Measurements from ENCODE around the gene B4GALNT4. TPM values are rescaled to one million over a fixed set of nuclear protein-coding genes. Genes with fewer than 3 reads are reported as not detected.

The B4GALNT4 gene
- total and polyA plus RNA-seq, 2 donors (not counting 1 experiment from before 2014, with no cell fraction given), result 1.5 to 3.8 TPM

DNA sequence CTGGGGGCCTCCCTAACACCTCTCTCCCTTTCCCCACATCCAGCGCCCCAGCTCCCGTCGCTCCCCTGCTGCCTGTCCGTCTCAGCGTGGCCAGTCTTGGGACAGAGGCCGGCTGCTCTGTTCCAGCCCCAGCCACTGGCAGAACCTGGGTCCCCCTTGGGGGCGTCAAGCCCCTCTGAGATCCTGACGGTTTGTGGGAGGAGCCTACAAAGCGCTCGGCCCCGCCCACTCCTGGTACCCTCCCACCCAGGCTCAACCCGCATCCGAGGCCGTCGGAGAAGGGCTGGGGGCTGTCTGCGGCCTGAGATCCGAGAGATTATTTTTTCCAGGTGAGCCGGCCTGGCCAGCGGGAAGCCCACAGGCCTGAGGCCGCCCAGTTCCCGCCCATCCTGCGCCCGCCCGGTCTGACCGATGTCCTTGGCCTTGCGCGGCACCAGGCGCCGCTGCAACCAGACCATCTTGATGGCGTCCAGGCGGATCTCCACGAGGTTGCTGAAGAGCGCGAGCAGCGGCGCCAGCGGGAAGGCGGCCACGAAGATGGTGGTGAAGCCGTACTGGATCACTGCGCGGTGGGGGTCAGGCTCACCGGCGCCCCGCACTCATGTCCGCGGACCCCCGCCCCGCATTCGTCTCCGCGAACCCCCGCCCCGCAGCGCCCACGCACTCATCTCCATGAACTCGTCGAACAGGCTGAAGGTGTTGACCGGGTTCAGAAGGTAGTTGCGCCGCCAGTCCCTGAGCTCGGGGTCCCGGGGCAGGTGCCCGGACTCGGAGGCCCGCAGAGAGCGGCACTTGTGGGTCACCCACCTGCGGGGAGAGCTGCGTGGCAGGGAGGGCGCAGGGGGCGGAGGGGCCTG is 51.0 kb downstream of the B4GALNT4 start:
- no peak for TF ChIP-seq EZH2 (IDR thresholded peaks at IDR 0.05; ENCODE audit: low read length, missing control alignments)
- TF ChIP-seq, protein P1, sequence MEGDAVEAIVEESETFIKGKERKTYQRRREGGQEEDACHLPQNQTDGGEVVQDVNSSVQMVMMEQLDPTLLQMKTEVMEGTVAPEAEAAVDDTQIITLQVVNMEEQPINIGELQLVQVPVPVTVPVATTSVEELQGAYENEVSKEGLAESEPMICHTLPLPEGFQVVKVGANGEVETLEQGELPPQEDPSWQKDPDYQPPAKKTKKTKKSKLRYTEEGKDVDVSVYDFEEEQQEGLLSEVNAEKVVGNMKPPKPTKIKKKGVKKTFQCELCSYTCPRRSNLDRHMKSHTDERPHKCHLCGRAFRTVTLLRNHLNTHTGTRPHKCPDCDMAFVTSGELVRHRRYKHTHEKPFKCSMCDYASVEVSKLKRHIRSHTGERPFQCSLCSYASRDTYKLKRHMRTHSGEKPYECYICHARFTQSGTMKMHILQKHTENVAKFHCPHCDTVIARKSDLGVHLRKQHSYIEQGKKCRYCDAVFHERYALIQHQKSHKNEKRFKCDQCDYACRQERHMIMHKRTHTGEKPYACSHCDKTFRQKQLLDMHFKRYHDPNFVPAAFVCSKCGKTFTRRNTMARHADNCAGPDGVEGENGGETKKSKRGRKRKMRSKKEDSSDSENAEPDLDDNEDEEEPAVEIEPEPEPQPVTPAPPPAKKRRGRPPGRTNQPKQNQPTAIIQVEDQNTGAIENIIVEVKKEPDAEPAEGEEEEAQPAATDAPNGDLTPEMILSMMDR (conservative IDR thresholded peaks at IDR 0.05 in 1 of 2, IDR thresholded peaks at IDR 0.05 in 1 of 2; ENCODE audit: low read depth in 1 of 2, low read length in 2 of 2), result no peak
- Histone ChIP-seq H3K9ac (ENCODE audit: insufficient read depth, low read length) (no peak overlapping the region), H3K4me1 (ENCODE audit: control insufficient read depth, extremely low read depth, insufficient read depth, low read length) (peaks cover 3% of the 10 kb centered on the region), H3K27ac (ENCODE audit: insufficient read depth, low read length) (no peak overlapping the region), H3K79me2 (ENCODE audit: control insufficient read depth, insufficient read depth, low read length) (no peaks in the 10 kb centered on the region), H3K36me3 (ENCODE audit: control insufficient read depth, insufficient read depth, low read length) (no peaks in the 10 kb centered on the region), H3K27me3 (ENCODE audit: control insufficient read depth, insufficient read depth, low read length) (peaks cover 5% of the 10 kb centered on the region), H3K4me3 (replicated peaks in 1 of 4; ENCODE audit: control extremely low read depth in 1 of 4, insufficient read depth in 1 of 4, low read depth in 3 of 4, low read length in 4 of 4) (no peak overlapping the region), H3K4me2 (ENCODE audit: extremely low read depth, insufficient read depth, low read length) (no peak overlapping the region), H4K20me1 (ENCODE audit: control insufficient read depth, extremely low read depth, insufficient read depth, low read length) (no peaks in the 10 kb centered on the region), H3K9me3 (ENCODE audit: control insufficient read depth, insufficient read depth, low read depth, low read length) (no peaks in the 10 kb centered on the region), H2AFZ (ENCODE audit: low read length) (no peak overlapping the region)
- DNase-seq (ENCODE audit: low read depth in 2 of 2), result no peak

DNA sequence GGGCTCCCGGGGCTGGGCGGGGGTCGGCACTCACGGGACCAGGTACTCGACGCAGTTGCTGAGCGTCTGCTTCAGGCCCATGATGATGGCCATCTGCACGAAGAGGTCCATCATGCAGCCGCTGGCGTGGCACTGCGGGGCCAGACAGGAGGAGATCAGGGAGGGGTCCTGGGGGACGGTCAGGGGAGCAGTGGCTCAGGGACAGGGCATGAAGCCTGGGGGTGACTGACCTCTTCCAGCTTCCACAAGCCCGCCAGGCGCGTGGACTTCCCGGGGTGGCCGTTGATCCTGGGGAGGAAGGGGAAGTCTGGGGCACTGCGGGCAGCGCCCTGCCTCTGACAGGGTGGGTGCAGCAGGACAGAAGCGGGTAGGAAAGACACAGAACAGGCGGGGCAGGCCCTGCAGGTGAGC is 51.6 kb downstream of the B4GALNT4 start:
- Histone ChIP-seq H3K4me1 (ENCODE audit: control insufficient read depth, extremely low read depth, insufficient read depth, low read length) (no peaks in the 10 kb centered on the region), H3K36me3 (ENCODE audit: control insufficient read depth, insufficient read depth, low read length) (no peaks in the 10 kb centered on the region), H3K27me3 (ENCODE audit: control insufficient read depth, insufficient read depth, low read length) (peaks cover 5% of the 10 kb centered on the region), H2AFZ (ENCODE audit: low read length) (no peak overlapping the region), H3K9ac (ENCODE audit: insufficient read depth, low read length) (no peak overlapping the region), H4K20me1 (ENCODE audit: control insufficient read depth, extremely low read depth, insufficient read depth, low read length) (no peaks in the 10 kb centered on the region), H3K79me2 (ENCODE audit: control insufficient read depth, insufficient read depth, low read length) (no peaks in the 10 kb centered on the region), H3K4me2 (ENCODE audit: extremely low read depth, insufficient read depth, low read length) (no peak overlapping the region), H3K4me3 (replicated peaks in 1 of 4; ENCODE audit: control extremely low read depth in 1 of 4, insufficient read depth in 1 of 4, low read depth in 3 of 4, low read length in 4 of 4) (no peak overlapping the region), H3K27ac (ENCODE audit: insufficient read depth, low read length) (no peak overlapping the region), H3K9me3 (ENCODE audit: control insufficient read depth, insufficient read depth, low read depth, low read length) (no peaks in the 10 kb centered on the region)
- no peak for TF ChIP-seq EZH2 (IDR thresholded peaks at IDR 0.05; ENCODE audit: low read length, missing control alignments)
- TF ChIP-seq, protein P1 (conservative IDR thresholded peaks at IDR 0.05 in 1 of 2, IDR thresholded peaks at IDR 0.05 in 1 of 2; ENCODE audit: low read depth in 1 of 2, low read length in 2 of 2), result no peak
- no peak for DNase-seq (ENCODE audit: low read depth in 2 of 2)

DNA sequence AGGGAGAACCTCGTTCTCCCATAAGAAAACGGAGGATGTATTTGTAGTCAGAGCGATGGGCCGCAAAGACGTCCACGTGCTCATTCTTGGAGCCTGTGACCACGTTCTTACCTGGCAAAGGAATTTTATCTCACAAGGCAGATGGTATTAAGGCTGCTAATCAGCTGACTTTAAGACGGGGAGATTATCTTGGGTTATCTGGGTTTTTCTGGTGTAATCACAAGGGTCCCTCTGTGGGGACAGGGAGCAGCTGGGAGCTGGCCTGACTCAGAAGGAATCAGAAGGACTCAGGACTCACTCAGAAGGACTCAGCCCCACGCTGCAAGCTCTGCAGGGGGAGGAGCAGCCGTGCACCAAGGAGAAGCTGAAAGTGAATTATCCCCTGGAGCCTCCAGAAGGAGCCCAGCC is 53.0 kb downstream of the B4GALNT4 start:
- Histone ChIP-seq H3K79me2 (ENCODE audit: control insufficient read depth, insufficient read depth, low read length) (no peaks in the 10 kb centered on the region), H3K4me1 (ENCODE audit: control insufficient read depth, extremely low read depth, insufficient read depth, low read length) (no peaks in the 10 kb centered on the region), H3K4me3 (replicated peaks in 1 of 4; ENCODE audit: control extremely low read depth in 1 of 4, insufficient read depth in 1 of 4, low read depth in 3 of 4, low read length in 4 of 4) (no peak overlapping the region), H3K9ac (ENCODE audit: insufficient read depth, low read length) (no peak overlapping the region), H3K27me3 (ENCODE audit: control insufficient read depth, insufficient read depth, low read length) (peaks cover 5% of the 10 kb centered on the region), H4K20me1 (ENCODE audit: control insufficient read depth, extremely low read depth, insufficient read depth, low read length) (no peaks in the 10 kb centered on the region), H3K4me2 (ENCODE audit: extremely low read depth, insufficient read depth, low read length) (no peak overlapping the region), H3K9me3 (ENCODE audit: control insufficient read depth, insufficient read depth, low read depth, low read length) (no peaks in the 10 kb centered on the region), H3K36me3 (ENCODE audit: control insufficient read depth, insufficient read depth, low read length) (no peaks in the 10 kb centered on the region), H3K27ac (ENCODE audit: insufficient read depth, low read length) (no peak overlapping the region), H2AFZ (ENCODE audit: low read length) (no peak overlapping the region)
- TF ChIP-seq EZH2 (IDR thresholded peaks at IDR 0.05; ENCODE audit: low read length, missing control alignments), result no peak
- TF ChIP-seq, protein P1 (conservative IDR thresholded peaks at IDR 0.05 in 1 of 2, IDR thresholded peaks at IDR 0.05 in 1 of 2; ENCODE audit: low read depth in 1 of 2, low read length in 2 of 2), result no peak
- DNase-seq (ENCODE audit: low read depth in 2 of 2), result no peak
